Transverse colon (tissue), 4 donors: ENCODE data around the gene KLHDC7B.

Experiments used
- CTCF ChIP-seq, 5 experiments: fragments of 200-600 bp in 3 of 5; fragments of 450-650 bp in 2 of 5; sonication (generic) in 3 of 5; IDR thresholded peaks; 1 replicate in 2 of 5; 2 replicates in 3 of 5; pipeline ENCODE4 v1.5.1; 2016 to 2017; ENCODE audit warnings: antibody characterized with exemption in 5 of 5, inconsistent platforms in 3 of 5, mild to moderate bottlenecking in 2 of 5, moderate library complexity in 1 of 5
- EP300 ChIP-seq: sonication (generic); formaldehyde crosslinking; IDR thresholded peaks from one replicate; pipeline ENCODE4 v1.6.1; 2017; ENCODE audit warnings: antibody characterized with exemption, low read depth
- POLR2A ChIP-seq: fragments of 450-650 bp; IDR thresholded peaks from one replicate; pipeline ENCODE4 v1.6.1; 2016; ENCODE audit warnings: antibody characterized with exemption, mild to moderate bottlenecking, moderate library complexity
- POLR2AphosphoS5 ChIP-seq, 3 donors: sonication (generic); formaldehyde crosslinking; IDR thresholded peaks; one replicate each; pipeline ENCODE4 v1.6.1; 2016; ENCODE audit warnings: antibody characterized with exemption in 3 of 3

- TF ChIP-seq POLR2A, result no peak
- TF ChIP-seq POLR2AphosphoS5 (IDR thresholded peaks at IDR 0.05), result no peak
- TF ChIP-seq CTCF (IDR thresholded peaks at IDR 0.05), result no peak
- no peak for TF ChIP-seq EP300
Observed at GRCh38 chr22:50572965-50573364, 27.3 kb downstream of the KLHDC7B start.
